DMS53 treated with DMSO at 0.1 percent for 48 hours (cell line): Measurements from ENCODE around the gene SLC25A3.
A peak's percentile ranks its signal among the peaks of the same experiment; 100 is the strongest.
"Not testable (repeated sequence)": the region's sequence is repeated elsewhere in the genome, so short reads cannot be mapped to it uniquely, and the experiment has no call there.

Experiments used
- DNase-seq: peaks from one replicate; lab custom pipeline; 2025; ENCODE audit not compliant: unreplicated experiment; lab: John Stamatoyannopoulos, UW

The SLC25A3 gene

DNA sequence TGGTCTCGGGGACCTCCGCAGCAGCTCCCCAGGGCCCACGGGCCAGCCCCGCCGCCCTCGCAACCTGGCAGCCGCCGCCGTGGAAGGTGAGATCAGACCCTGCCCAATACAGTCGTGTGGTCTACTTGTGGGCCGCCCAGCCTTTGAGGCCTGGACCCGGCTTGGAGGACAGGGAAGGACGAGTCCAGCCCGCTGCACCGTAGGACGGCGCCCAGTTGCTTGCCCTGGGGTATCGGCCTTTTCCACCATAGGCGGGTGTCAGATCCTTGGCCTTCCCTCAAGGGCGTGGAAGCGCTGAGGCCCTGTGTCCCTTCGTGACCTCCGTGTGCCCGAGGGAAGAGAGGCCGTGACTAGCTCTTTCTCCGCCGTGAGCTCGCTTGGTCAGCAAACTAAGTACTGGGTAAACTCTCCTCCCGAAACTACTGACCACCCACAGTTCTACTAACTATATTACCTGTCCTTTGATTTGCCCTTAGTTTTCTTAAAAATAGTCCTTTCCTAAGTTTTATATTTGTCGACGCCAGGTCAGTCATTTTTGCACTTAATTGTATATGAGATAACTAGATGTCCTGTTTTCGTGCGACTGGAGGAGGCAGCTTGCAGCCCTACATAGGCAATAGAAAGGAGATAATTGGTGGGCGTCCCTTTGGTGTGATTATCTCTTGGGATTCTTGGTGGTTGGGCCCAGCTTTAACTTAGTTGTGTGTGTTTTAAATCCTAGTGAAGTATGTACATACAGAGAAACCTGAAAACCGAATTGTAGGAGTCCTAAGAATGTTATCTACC, 757 bp downstream of the SLC25A3 start:
- no peak for DNase-seq

GRCh38 chr12:98595243-98595988, 1.9 kb downstream of the SLC25A3 start:
- no peak for DNase-seq

GRCh38 chr12:98597313-98597712, 3.8 kb downstream of the SLC25A3 start:
- DNase-seq: not testable (repeated sequence)

- no peak for DNase-seq
Measured at GRCh38 chr12:98601924-98602323, 8.4 kb downstream of the SLC25A3 start.

DNA sequence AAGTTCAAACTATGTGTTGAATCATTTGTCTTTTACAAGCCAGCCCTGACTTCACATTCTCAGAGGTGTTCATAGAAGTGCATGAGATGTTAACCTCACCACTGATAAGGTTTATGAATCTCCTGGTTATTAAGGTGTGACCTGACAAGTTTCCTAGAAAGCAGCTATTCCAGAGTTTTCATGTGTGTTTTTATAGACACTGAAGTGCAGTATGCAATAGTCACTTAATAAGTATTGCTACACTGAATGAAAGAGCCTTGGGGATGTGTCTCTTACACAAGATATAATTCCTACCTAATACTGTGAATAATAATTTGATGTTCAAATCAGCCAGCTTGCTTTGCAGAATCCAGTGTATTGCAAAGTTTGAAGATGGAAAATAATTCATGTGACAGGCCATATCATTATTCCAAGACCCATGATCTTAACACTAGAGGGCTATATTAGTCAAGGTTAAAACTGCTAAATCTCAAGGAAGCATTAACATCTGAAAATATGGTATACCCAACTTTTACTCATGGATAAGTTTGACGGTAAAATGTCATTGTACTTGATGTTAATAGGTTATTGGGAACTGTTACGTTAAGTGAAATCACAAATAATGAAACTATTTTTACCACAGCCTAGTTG, 13.0 kb downstream of the SLC25A3 start:
- DNase-seq: no peak

GRCh38 chr12:98610596-98610995, 17.1 kb downstream of the SLC25A3 start:
- no peak for DNase-seq

- DNase-seq: no peak
Measured at GRCh38 chr12:98612696-98613334, 19.3 kb downstream of the SLC25A3 start.

- DNase-seq: no peak
Measured at GRCh38 chr12:98618952-98619351, 25.5 kb downstream of the SLC25A3 start.

DNA sequence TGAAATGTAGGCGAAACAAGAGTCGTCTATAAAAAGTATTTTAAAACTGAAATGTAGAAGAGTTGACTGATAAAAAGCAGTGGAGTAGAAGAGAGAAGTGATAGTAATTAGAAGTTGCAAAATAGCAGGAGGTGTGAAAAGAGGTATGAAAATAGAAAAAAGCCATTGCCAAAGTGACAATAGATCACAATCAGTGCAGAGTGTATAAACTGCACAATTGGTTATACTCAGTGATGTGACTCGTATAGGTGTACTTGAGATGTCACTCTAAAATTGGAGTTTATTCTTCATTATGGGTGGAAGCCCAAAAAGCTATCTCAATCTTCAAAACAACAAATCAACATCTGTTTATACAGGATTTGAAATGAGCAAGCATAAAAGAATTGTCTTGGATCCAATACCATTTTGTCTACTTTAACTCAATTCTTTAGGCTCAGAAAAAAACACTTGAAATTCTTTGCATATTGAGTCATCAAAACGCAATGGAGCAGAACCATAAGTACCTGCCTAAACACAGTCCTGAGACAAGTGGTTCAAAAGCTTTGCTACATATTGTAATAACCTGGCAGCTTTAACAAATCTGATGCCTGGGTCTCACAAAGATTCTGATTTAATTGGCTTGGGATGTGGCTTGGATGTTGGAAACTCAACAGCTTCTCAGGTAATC, 42.3 kb downstream of the SLC25A3 start:
- peak; percentile 79 for DNase-seq

- DNase-seq: no peak
Measured at GRCh38 chr12:98637068-98637467, 43.6 kb downstream of the SLC25A3 start.

DNA sequence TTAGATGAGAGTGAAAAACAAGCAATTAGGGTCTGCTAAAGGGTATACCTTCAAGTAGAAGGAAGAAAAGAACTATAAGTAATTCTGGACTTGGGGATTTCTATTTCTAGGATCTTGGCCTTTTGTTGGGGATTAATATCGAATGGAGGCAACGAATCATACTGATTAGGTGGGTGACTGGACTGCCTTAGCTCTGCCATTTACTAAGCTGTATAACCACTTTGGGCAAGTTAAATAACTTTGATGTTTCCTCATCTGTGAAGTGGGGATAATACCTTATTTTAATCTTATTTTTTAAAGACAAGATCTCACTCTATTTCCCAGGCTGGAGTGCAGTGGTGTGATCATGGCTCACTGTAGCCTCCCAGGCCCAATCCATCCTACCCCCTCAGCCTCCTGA, 44.5 kb downstream of the SLC25A3 start:
- DNase-seq: no peak

DNA sequence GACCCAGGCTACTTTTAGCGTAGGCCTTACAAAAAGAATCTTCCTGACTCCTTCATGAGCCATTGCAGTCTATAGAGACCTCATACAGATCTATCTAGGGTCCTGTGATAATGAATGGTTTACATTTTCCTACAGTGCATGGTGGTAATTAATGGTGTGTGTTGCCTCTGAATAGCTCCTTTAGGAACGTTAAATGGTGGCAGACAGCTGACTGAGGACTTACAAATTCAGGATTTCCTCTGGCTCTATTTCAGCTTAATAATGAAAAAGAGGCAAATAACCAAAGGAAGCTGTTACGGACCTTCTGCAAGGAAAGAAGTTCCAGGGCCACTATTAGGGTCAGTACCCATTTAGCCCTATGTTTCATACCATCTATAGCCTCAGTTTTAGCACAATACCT, 46.0 kb downstream of the SLC25A3 start:
- DNase-seq: no peak

- DNase-seq: not testable (repeated sequence)
Measured at GRCh38 chr12:98642801-98643200, 49.3 kb downstream of the SLC25A3 start.

DNA sequence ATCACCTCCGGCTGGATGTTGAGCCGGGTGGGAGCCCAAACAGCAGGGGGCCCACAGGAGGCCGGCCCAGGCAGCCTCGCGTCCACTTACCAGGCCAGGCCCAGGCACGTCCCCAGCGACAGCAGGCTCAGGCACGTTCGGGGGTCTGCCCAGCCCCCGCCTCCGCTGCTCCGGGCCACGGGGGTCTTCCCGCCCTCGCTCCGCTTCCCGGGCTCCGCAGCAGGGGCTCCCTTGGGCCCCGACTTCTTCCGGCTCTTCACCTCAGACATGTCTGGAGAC, 50.9 kb downstream of the SLC25A3 start:
- DNase-seq: no peak

DNA sequence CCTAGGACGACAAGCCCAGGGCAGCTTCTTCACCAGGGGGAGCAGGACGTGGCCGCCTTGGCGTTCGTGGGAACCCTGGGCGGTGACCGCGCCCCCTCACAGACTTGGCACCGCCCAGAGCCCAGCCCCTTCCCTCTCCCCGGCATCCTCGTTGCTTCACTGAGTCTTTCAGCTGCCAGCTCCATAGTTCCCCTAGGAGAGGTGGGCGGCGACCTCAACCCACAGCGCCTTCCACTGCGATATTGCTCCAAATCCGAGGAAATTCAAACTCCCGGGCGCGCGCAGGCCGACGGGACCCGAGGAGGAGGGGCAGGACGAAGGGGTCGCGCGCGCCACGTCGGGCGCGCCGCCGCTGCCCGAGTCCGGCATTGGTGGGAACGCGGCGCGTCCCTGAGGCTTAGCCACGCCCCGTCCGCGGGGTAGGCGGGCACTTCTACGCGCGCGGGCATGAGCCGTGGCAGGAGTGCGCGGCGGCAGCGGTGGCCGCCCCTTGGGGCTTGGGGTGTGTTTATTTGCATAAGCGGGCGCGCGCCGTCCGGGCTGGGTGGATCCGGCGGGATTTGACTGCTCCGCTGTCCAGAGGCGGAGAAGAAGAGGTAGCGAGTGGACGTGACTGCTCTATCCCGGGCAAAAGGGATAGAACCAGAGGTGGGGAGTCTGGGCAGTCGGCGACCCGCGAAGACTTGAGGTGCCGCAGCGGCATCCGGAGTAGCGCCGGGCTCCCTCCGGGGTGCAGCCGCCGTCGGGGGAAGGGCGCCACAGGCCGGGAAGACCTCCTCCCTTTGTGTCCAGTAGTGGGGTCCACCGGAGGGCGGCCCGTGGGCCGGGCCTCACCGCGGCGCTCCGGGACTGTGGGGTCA, 51.5 kb downstream of the SLC25A3 start, which contains the start of the genes APAF1 and IKBIP:
Gene APAF1 (plus strand): TSS at position 579 of the 860 bp plus-strand sequence. CDS start 3,070 bp downstream, outside the sequence.
Gene IKBIP (minus strand): TSS at position 77 of the 860 bp plus-strand sequence. CDS start 87 bp downstream, outside the sequence.
- peak; percentile 96 for DNase-seq

GRCh38 chr12:98645572-98646067, 52.1 kb downstream of the SLC25A3 start:
- no peak for DNase-seq

- no peak for DNase-seq
Measured at GRCh38 chr12:98646294-98647090, 53.0 kb downstream of the SLC25A3 start.

- no peak for DNase-seq
Measured at GRCh38 chr12:98651328-98651727, 57.8 kb downstream of the SLC25A3 start.
